GM18868 (cell line): ENCODE measurements around the gene PML.
"Not testable (repeated sequence)": the region's sequence is repeated elsewhere in the genome, so short reads cannot be mapped to it uniquely, and the experiment has no call there.

Source experiments
- ATAC-seq: cut with Tn5 transposase; IDR thresholded peaks from one replicate; pipeline ENCODE4 v1.9.1; 2021; ENCODE audit warnings: mild to moderate bottlenecking, moderate library complexity; ENCODE audit not compliant: unreplicated experiment

PML gene

DNA sequence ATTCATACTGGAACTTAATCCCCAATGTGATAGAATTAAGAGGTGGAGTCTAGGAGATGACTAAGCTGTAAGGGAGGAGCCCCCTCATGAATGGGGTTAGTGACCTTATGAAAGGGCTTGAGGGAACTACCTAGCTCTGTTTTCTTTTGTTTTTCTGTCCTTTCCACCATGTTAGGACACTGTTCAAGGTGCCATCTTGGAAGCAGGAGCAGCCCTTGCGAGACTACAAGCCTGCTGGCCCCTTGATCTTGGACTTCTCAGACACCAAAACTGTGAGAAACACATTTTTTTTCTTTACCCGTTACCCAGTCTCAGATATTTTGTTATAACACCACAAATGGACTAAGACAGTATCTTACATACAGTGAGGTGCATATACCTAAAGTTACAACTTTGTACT lies 61.3 kb downstream of the PML start:
- ATAC-seq, result no peak

DNA sequence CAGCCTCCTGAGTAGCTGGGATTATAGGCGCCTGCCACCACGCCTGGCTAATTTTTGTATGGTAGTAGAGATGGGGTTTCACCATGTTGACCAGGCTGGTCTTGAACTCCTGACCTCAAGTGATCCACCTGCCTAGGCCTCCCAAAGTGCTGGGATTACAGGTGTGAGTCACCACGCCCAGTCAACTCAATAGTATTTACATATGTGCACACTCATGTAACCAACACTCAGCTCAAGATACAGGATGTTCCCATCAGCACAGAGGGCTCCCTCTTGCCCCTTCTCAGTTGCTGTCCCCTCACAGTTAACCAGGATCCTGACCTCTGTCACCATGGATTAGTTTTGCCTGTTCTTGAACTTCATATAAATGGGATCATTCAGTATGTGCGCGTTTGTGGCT lies 61.8 kb downstream of the PML start:
- ATAC-seq, result not testable (repeated sequence)

DNA sequence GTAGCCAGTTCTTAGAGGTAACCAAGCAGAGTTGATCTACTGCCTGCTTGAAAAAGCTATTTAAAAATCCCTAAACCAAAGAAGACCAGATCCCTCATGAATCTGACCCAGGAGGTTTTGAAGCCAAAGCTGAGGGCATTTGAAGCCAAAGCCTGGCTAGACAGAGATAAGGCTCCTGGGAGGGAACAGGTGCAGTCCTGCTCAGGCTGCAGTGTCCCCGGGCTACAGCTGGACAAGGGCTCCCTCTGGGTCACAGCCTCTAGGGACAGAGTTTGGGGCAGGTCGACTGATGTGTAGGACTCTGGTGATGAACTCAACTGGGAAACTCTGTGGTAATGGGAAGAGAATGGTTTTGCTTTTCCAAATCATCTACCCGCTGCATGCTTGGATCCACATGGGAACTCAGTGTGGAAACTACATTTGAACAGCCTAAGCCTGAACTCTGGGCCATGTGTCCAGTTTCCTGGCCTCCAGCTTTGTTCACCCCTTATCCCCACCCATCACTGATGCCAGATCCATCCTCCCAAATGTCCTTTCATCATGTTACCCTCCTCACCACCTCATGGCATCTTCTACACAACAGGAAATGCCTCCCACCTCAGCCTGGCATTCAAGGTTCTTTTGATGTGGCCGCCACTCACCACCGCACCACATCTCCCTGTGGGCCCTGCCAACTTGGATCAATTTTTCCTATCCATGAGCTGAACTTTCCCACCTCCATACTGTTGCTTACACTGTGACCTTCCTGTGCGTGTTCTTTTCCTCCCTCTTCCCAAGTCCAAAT lies 64.7 kb downstream of the PML start:
- ATAC-seq, result not testable (repeated sequence)

DNA sequence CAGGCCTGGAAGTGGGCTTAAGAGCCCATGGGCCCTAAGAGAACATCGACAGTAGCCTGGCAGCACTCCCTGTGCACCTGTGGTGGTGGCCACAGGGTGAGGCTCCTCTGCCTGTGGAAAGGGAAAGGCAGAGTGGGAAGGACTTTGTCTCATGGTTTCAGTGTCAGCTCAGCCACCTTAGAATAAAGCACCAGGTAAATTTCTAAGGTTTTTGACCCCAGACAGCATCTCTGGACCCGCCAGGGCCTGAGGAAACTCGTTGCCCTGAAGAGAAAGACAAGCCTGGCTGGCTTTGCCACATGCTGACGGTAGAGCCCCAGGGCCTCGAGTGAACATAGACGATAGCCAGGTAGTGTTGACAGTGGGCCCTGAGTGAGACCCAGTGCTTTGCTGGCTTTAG lies 65.7 kb downstream of the PML start:
- ATAC-seq, result no peak

DNA sequence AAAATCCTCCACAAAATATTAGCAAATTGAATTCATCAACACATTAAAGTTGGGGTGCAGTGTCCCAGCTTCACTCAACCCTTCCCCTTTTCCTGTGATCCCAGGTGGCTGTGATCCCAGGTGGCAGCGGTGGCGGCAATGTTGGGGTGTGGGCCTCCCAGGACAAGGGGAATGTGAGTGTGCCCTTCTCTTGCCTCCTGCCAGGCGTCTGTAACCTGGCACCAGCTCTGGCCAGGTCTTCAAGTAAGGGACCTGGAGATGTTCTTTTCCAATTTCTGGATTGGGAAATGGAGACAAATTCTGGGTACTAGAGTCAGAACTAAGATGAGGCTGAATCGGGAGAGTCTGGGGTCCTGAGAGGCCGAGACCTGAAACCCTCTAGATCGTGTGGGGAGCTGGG lies 67.7 kb downstream of the PML start:
- ATAC-seq, result no peak

DNA sequence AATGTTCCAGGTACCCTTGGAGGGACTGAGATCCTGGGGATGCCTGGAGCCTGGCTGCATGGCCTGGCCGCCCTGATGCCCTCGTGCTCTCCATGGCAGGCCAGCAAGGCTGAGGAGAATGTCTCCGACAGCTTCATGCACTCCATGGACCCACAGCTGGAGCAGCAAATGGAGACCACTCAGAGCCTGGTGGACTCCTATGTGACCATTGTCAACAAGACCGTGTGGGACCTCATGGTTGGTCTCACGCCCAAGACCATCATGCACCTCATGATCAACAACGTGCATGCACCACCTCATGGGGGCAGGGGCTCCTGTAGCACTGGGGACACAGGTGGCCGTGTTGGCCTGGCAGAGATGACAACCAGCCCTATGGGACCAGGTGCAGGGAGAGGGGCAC lies 68.2 kb downstream of the PML start:
- no peak for ATAC-seq

DNA sequence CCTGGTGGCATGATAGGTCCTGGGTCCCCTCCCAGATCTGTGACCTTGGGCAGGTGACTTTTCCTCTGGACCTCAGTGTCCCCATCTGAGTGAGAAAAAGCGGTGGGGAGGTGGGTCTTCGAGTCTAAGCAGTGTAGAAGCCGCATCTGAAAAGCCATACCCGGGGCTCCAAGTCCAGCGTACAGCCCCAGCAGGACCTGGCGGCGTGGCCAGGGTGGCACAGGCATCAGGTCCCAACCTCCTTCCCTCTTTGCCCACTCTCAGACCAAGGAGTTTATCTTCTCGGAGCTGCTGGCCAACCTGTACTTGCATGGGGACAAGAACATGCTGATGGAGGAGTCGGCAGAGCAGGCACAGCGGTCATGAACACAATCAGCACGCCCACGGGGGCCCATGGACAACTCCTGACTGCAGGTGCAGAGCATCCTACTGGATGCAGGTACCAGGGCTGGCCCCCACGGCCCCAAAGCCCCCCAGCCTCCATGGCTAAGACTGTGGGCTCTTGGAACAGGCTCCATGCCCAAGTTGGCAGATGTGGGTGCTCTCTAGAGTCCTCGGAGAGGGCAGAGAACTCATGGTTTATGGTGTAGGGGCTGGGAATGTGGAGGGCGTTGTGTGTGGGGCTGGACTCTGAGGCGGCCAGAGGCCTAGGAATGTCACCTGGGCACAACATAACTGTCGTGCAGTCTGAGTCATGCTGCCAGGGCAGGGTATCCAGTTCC lies 69.1 kb downstream of the PML start:
- not testable (repeated sequence) for ATAC-seq

DNA sequence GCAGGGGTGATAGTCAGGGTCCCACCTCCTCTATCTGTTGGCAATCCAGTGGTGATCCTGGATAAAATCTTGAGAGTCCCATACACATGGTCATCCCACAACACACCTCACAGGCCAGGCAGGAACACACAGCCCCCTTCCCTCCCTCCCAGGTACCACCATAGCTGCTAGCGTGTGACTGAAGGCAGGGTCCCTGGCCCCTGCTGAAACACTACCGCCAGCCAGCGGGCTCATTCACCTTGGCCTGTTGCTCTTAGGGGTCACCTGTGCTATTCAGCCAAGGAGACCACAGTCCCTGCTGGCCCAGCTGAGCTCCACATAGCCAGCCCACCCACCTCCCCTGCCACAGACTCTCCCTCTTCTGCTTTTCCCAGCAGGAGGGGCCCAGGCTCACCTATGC lies 69.7 kb downstream of the PML start:
- not testable (repeated sequence) for ATAC-seq

DNA sequence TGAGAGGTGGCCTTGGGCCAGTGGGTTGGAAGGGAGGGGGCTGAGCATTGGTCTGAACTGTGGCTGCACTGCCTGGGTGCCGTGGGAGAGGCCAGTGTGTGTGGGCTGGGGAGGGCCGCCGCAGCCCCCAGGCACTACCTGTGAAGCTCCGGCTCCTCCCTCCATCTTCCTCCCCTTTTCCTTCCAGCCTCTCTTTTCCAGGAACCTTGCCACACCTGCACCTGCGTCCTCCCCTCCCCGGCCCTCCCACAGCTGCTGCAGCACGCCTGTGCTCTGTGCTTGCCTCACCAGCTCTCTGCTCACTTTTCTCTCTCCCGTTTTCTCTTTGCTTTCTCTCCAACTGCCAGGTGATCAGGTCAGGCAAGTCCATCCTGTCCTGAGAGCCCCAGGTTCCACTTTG lies 70.3 kb downstream of the PML start:
- not testable (repeated sequence) for ATAC-seq

DNA sequence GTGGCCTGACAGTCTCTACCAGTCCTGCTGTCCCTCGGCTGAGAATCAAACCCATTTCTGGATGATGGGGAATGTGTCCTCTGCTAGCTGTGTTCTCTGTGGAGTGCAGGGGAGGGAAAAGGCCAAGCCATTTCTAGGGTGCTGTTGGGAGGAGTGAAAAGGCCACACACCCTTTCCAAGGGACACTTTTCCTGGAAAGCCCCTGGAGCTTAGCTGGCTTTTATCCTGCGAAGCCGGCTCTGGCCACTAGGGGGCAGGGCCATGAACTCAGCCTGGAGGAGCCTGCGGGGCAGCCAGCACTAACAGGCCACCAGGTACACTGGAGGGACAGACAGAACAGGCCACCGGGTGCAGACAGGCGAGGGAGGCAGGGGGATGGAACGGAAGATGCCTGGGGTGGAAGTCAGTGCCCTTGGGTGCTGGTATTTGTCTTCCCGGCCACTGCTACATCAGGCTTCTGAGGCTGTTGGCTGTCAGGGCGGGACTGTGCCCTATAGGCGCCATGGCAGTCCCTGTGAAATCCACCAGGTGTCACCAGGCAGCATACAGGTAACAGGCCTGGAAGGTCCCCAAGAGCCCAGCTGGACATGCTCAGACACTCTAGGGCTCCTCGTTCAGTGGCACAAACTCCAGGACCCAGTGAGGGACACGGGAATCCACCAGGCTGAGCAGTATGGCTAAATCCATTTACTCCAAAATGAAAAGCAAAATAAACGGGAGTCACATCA lies 71.3 kb downstream of the PML start:
- ATAC-seq, result peak; percentile 58

DNA sequence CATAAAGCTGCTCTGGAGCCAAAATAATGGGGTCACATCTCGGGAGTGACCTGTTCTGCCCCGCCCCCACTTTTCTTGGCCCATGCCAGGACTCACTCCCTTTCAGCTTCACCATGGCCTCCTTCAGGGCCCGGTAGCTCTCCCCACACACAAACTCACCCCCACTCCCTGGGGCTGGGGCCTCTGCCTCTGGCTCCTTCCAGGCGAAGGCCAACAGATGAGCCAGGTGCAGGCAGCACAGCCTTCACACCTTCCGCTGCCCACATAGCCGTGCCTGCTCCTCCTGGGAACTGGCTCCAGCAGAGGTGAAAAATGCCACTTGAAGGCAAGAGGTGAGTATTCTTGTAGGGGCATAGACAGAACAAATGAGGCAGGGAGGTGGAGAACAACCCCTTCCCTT lies 77.1 kb downstream of the PML start:
- ATAC-seq, result not testable (repeated sequence)

DNA sequence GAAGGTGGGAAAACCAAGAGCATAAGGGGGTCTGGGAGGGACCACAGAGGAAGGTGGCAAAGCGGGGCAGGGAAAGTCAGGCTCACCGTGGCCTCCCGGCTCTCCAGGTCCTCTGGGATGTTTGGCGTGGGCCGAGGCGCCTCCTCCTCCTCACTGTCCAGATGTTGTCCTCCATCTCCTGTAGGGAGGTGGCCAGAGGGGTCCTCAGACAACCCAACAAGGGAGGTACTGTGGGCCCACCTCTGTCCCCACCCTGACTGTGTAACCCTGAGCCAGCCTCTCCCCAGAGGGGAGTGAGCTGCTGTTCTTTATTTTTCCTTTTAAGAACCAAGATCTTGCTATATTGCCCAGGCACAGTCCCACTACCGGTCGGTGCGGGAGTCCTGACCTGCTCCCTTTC lies 77.6 kb downstream of the PML start:
- ATAC-seq, result not testable (repeated sequence)

DNA sequence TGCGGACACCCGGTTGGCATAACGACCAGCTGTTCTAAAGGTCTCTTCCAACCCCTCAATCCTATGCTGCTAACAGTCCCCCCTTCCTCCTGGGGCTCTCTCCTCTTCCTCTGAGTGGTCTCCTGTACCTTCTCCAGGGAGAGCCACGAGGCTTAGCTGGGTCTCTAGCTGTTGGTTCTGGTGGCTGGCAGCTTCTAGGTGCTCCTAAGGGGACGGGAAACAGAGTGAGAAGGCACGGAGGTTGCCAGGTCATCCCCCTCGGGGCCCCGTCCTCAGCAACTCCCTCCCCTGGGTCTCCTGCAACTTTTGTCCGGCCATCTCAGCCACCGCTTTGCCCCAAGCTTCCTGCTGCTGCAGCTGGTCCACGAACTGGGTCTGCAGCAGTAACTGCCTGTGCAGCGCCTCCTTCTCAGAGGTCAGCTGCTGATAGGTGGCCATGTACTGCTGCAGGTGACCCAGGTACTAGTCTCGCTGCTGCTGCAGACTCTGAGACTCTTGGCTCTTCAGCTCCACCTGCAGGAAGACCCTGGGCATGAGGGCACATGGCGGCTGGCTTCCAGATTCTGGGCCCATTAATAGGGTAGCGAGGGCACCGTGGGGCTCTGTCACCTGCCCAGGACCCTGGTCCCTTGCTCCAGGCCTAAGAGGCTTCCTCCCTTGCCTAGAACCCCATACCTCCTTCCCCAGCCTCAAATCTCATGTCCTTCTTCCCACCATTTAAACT lies 78.3 kb downstream of the PML start:
- ATAC-seq, result not testable (repeated sequence)

DNA sequence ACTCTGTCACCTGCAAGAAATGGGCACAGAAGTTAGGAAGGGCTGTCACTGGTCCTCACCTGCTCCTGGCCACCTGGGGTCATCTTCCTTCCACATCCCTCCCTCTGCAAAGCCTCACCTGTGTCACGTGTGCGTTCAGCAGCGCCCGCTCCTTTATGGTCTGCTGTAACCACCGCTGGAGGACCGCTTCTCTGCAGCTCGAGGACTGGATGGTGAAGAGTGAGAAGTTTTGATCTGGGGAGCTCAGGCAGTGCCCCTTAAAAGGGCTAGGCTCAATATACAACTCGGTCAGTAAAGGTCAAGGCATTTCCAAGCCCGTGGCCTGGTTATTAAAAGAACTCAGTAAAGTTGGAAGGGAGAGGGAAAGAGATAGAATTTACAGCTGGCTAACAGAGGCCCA lies 81.3 kb downstream of the PML start:
- not testable (repeated sequence) for ATAC-seq

DNA sequence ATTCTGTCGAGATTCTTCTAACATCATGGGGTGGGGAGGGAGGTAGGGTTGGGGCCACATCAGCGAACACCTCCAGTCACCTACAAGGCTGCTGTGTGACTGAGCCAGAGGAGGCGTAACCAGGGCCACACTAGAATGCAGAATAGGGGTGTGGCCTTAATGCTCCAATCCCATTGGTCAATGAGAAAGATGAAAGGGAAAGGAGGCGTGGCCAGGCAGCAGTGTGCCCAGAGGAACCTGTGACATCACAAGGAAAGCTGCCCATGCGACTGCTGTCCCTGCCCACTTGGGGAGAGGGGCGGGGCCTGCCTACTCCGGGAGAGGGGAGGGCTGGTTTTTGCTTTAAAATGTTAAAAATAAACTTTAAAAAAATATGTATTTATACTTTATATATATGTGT lies 87.9 kb downstream of the PML start, which contains the start of gene GOLGA6A:
GOLGA6A (minus strand) TSS at position 101 of the 400 bp plus-strand sequence; CDS start at position 60, 41 bp downstream.
- not testable (repeated sequence) for ATAC-seq

DNA sequence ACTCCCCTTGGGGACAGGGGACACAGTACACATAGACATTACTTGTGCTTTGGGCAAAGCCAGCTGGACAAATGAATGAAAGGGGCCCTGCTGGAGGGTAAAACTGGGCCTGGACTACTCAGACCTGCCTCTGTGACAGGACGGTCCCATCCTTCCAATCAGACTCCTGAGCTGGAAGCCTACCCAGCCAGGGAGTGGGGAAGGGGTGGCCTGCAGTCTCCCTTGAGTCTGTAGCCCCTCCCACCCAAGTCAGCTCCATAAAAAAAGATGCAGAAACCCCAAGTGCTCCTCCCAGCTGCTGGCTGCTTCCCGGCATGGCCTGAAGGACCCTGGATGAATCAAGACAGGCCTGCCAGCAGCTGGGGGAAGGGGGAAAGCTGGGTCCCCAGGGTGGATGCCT lies 100.1 kb downstream of the PML start:
- not testable (repeated sequence) for ATAC-seq

DNA sequence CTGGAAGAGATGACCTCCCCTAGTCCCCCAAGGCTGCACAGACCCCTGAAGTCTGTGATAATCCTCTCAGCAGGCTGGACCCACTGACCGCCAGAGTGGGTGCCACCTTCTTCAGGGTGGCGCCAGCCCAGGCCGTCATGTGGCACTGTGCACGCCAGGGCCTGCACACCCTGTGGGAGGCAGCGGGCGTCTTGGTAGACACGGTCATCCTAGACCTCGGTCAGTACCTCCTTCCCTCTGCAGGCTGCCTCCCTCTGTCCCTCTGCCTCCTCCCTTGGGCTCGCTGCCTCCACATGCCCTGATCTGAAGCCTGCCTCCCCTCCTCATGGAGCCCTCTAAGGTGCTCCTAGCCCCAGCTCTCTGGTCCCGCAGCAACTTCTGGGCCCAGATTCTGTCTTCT lies 101.1 kb downstream of the PML start:
- not testable (repeated sequence) for ATAC-seq

DNA sequence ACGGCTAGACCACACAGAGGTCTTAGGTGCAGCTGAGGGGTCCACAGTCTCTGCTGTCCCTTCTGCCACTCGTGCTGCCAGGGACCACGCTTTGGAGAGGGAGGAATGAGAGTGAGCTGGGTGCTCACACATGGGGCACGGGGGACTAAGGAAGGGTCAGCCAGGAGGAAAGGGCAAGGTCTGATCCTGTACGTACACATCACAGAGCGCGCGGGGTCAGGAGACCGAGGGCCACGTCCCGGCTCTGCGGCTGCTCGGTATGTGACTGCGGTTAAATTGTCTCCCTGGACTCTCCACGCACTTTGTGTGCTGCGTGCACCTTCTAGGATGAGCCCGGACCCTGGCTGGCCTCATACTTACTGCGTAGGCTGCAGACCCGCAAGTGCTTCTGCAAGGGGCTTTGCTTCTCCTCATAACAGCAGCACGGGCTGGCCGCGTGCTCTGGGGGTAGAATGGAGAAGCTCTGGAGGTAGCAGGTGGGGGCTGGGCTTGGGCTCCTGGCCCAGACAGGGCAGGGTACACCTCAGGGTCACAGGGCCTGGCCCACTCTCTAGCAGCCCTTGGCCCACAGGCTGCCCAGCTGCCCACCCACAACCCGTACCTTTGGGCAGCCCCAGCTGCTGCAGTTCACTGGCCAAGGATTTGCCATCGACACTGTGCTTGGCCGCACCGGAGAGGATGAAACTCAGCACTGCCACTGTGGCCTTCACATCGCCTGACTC lies 102.4 kb downstream of the PML start:
- not testable (repeated sequence) for ATAC-seq
